Fibroblast of lung (primary cell): ENCODE results near the gene RNF223.

ENCODE experiments used
- EZH2 ChIP-seq: IDR thresholded peaks from 2 replicates; pipeline ENCODE4 v1.5.1; 2012; ENCODE audit warnings: low read length, control low read depth, mild to moderate bottlenecking; ENCODE audit errors: missing control alignments
- TF ChIP-seq, protein P1 (sequence below), 2 donors: IDR thresholded peaks in 1 of 2; conservative IDR thresholded peaks in 1 of 2; 1 replicate in 1 of 2; 2 replicates in 1 of 2; pipeline ENCODE4 v1.5.1; 2011 to 2012; ENCODE audit warnings: low read length in 2 of 2, control low read depth in 1 of 2, inconsistent platforms in 1 of 2, low read depth in 1 of 2, mild to moderate bottlenecking in 1 of 2

DNA sequence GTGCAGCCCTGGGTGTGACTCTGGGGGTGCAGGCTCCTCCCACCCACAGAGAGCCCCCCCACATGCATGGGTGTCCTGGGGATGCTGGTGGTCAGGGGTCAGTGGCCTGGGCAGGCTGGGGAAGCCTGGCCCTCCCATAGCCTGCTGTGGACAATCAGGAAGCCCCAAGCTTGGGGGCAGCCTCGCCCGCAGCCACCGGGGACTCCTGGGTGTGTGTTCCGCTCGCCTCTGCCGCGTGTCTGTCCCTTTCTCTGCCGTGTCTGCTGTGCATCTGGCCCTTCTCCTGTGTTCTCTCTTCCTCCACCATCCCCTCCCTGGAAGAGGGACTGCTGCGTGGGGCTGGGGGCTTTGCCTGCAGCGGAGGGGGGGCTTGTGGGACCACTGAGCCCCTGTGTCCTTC, 31.3 kb downstream of the RNF223 start:
- TF ChIP-seq, protein P1, sequence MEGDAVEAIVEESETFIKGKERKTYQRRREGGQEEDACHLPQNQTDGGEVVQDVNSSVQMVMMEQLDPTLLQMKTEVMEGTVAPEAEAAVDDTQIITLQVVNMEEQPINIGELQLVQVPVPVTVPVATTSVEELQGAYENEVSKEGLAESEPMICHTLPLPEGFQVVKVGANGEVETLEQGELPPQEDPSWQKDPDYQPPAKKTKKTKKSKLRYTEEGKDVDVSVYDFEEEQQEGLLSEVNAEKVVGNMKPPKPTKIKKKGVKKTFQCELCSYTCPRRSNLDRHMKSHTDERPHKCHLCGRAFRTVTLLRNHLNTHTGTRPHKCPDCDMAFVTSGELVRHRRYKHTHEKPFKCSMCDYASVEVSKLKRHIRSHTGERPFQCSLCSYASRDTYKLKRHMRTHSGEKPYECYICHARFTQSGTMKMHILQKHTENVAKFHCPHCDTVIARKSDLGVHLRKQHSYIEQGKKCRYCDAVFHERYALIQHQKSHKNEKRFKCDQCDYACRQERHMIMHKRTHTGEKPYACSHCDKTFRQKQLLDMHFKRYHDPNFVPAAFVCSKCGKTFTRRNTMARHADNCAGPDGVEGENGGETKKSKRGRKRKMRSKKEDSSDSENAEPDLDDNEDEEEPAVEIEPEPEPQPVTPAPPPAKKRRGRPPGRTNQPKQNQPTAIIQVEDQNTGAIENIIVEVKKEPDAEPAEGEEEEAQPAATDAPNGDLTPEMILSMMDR (conservative IDR thresholded peaks at IDR 0.05 in 1 of 2, IDR thresholded peaks at IDR 0.05 in 1 of 2; ENCODE audit: low read depth in 1 of 2, low read length in 2 of 2): no peak
- no peak for TF ChIP-seq EZH2
